Calu3 (cell line): ENCODE results near the gene B3GNT2. TPM values are rescaled to one million over a fixed set of nuclear protein-coding genes. Genes with fewer than 3 reads are reported as not detected.

Source experiments
- BruUV-seq: library from RNA; stranded (reverse); fragments of 400-500 nt; replicated peaks from 2 replicates; lab custom pipeline; 2021; lab: Mats Ljungman, UMichigan
- CTCF ChIA-PET: fragments of 300-600 bp; sonication (Branson Sonifier 250); formaldehyde crosslinking; loops from one replicate; lab custom pipeline; 2022; ENCODE audit warnings: antibody characterized with exemption; lab: Charles Lee
- DNase-seq: peaks from one replicate; pipeline ENCODE4 v3.0.0; 2022
- H3K27ac Mint-ChIP-seq: one replicate; pipeline ENCODE4 v1.8.0; 2022; ENCODE audit warnings: mixed read lengths; ENCODE audit not compliant: unreplicated experiment
- H3K27me3 Mint-ChIP-seq: one replicate; pipeline ENCODE4 v1.8.0; 2022; ENCODE audit warnings: mixed read lengths; ENCODE audit not compliant: unreplicated experiment
- H3K36me3 Mint-ChIP-seq: one replicate; pipeline ENCODE4 v1.8.0; 2022; ENCODE audit warnings: mild to moderate bottlenecking, moderate library complexity, mixed read lengths; ENCODE audit not compliant: insufficient read depth, unreplicated experiment
- H3K4me1 Mint-ChIP-seq: one replicate; pipeline ENCODE4 v1.8.0; 2022; ENCODE audit warnings: mild to moderate bottlenecking, low read depth, mixed read lengths; ENCODE audit not compliant: unreplicated experiment
- H3K4me3 Mint-ChIP-seq: one replicate; pipeline ENCODE4 v1.8.0; 2022; ENCODE audit warnings: mild to moderate bottlenecking, low read depth, moderate library complexity, mixed read lengths; ENCODE audit not compliant: unreplicated experiment
- H3K9me3 Mint-ChIP-seq: one replicate; pipeline ENCODE4 v1.8.0; 2022; ENCODE audit warnings: low read depth, mixed read lengths; ENCODE audit not compliant: unreplicated experiment
- CTCF ChIP-seq: fragments of 200-600 bp; IDR thresholded peaks from one replicate; pipeline ENCODE4 v1.8.0; 2022; ENCODE audit warnings: antibody characterized with exemption; ENCODE audit not compliant: unreplicated experiment
- intact Hi-C: fragments of 100-400 bp; cut with micrococcal nuclease; formaldehyde crosslinking; loops from one replicate; pipeline ENCODE4 v1.10.0; 2022; ENCODE audit not compliant: unreplicated experiment
- total RNA-seq: library from RNA; stranded (reverse); gene quantifications from 2 replicates; pipeline ENCODE4 v1.2.3, GENCODE V29; 2022

Gene B3GNT2
- total RNA-seq, 1 experiment from 2014 or later: 23.8 TPM

DNA sequence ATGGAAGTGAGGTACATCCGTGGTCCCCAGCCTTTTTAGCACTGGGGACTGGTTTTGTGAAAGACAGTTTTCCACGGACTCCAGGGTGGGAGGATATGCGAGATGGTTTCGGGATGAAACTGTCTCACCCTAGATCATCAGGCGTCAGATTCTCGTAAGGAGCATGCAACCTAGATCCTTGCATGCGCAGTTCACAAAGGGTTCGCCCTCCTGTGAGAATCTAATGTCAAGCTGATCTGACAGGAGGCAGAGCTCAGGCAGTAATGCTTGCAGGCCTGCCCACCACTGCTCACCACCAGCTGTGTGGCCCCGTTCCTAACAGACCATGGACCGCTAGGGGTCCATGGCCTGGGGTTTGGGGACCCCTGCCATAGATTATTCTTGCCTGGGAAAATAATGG is 11.6 kb downstream of the B3GNT2 start:
- Mint-ChIP-seq H3K4me1 (peaks cover 22% of the 10 kb centered on the region), H3K27me3 (no peaks in the 10 kb centered on the region), H3K27ac (no peak overlapping the region), H3K9me3 (no peaks in the 10 kb centered on the region), H3K4me3 (no peak overlapping the region), H3K36me3 (peaks cover 5% of the 10 kb centered on the region)
- no TSS peak for BruUV-seq
- intact Hi-C loops: no loop called here
- no peak for TF ChIP-seq CTCF
- DNase-seq: no peak
- CTCF ChIA-PET: no interaction called here

DNA sequence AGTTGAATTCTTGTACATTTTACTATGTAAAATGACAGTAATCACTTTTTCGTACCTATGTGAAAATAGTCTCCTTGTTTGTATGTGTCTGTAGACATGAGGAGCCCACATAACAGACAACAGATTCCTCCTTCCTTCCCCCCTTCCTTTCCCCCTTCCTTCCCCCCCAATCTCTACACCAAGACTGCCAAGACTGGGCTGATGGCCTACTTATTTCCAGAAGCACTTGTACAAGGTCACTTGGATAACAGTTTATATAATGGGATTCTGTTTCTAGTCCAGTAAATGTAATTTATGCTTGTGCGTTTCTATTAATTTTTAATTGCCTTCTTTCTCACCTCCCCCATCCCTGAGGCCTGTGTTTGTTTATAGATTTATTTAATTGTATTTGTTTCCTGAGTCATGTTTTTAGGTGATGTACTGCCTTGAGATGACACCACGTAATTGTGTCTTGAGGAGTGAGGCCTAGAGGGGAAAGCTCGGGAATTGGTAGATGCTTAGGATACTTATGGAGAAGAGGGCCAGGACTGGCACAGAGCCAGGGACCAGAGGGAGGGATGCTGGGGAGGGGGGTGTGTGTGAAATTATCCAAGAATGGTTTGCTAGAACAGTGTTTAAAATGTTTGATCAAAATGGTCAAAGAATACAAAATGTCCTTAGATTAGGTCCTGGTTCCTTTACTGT is 12.3 kb downstream of the B3GNT2 start:
- Mint-ChIP-seq H3K27me3 (no peaks in the 10 kb centered on the region), H3K9me3 (no peaks in the 10 kb centered on the region), H3K27ac (no peak overlapping the region), H3K36me3 (peaks cover 5% of the 10 kb centered on the region), H3K4me3 (no peak overlapping the region), H3K4me1 (peaks cover 16% of the 10 kb centered on the region)
- no peak for DNase-seq
- CTCF ChIA-PET: no interaction called here
- intact Hi-C loops: no loop called here
- TF ChIP-seq CTCF: no peak
- BruUV-seq: no TSS peak

- CTCF ChIA-PET: no interaction called here
- TF ChIP-seq CTCF: no peak
- BruUV-seq: no TSS peak
- no peak for DNase-seq
- H3K27ac Mint-ChIP-seq: no peak overlapping the region
- intact Hi-C loops: no loop called here
- peaks cover 5% of the 10 kb centered on the region for H3K36me3 Mint-ChIP-seq
- H3K27me3 Mint-ChIP-seq: no peaks in the 10 kb centered on the region
- no peaks in the 10 kb centered on the region for H3K9me3 Mint-ChIP-seq
- H3K4me1 Mint-ChIP-seq: peaks cover 16% of the 10 kb centered on the region
- H3K4me3 Mint-ChIP-seq: no peak overlapping the region
Observed at GRCh38 chr2:62208758-62209114, 12.8 kb downstream of the B3GNT2 start.

DNA sequence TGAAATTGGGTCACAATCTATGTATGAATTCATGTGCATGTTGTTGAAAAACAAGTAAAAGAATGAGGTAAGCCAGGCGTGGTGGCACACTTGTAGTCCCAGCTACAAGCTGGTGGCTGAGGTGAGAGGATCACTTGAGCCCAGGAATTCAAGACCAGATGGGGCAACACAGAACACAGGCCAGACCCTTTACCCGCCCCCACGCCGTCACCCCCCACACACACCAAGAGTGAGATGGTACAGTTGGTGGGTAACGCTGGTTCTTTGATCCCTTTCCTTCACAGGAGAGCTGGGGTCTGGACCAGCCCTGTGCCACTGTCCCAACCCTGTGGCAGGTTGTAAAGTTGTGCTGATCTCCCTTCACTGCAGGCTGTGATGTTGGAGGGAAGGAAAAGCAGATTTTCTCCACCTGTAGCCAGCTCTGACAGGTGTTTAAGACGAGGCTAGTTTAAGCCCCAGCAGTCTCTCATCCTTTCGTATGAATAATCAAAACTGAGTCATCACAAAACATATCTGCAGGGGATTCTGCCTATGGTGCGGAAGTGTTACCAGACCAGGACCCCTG is 13.6 kb downstream of the B3GNT2 start:
- Mint-ChIP-seq H3K4me1 (peaks cover 24% of the 10 kb centered on the region), H3K27ac (no peak overlapping the region), H3K36me3 (peaks cover 5% of the 10 kb centered on the region), H3K4me3 (no peak overlapping the region), H3K9me3 (no peaks in the 10 kb centered on the region), H3K27me3 (no peaks in the 10 kb centered on the region)
- no peak for DNase-seq
- intact Hi-C loops: no loop called here
- TF ChIP-seq CTCF: no peak
- CTCF ChIA-PET: no interaction called here
- BruUV-seq: no TSS peak
